Gastroesophageal sphincter (tissue), 3 donors: ENCODE data around the gene PRSS37.

Source experiments
- CTCF ChIP-seq, 4 experiments: fragments of 200-600 bp in 2 of 4; fragments of 450-650 bp in 2 of 4; sonication (generic) in 1 of 4; IDR thresholded peaks; one replicate each; pipeline ENCODE4 v1.5.1; 2017 to 2019; ENCODE audit warnings: antibody characterized with exemption in 4 of 4, mild to moderate bottlenecking in 2 of 4, moderate library complexity in 2 of 4
- POLR2A ChIP-seq, 2 donors: fragments of 450-650 bp; IDR thresholded peaks; one replicate each; pipeline ENCODE4 v1.6.1; 2017; ENCODE audit warnings: antibody characterized with exemption in 2 of 2, mild to moderate bottlenecking in 2 of 2, moderate library complexity in 1 of 2

- no peak for TF ChIP-seq CTCF (IDR thresholded peaks at IDR 0.05)
- TF ChIP-seq POLR2A (IDR thresholded peaks at IDR 0.05): no peak
Observed at GRCh38 chr7:141875453-141875852, 34.2 kb upstream of the PRSS37 start.
